Esophagus squamous epithelium (tissue), 4 donors: Measurements from ENCODE around the gene FOXD3.

Experiments used
- CTCF ChIP-seq, 6 experiments: fragments of 450-650 bp in 4 of 6; fragments of 200-600 bp in 2 of 6; sonication (generic) in 2 of 6; IDR thresholded peaks; one replicate each; pipeline ENCODE4 v1.5.1; 2016 to 2019; ENCODE audit warnings: antibody characterized with exemption in 6 of 6, mild to moderate bottlenecking in 4 of 6, moderate library complexity in 4 of 6
- POLR2A ChIP-seq, 4 donors: fragments of 450-650 bp; IDR thresholded peaks; one replicate each; pipeline ENCODE4 v1.6.1; 2017; ENCODE audit warnings: antibody characterized with exemption in 4 of 4, mild to moderate bottlenecking in 4 of 4, moderate library complexity in 3 of 4

GRCh38 chr1:63318201-63318979 lies 4.0 kb upstream of the FOXD3 start:
- TF ChIP-seq POLR2A (IDR thresholded peaks at IDR 0.05): no peak
- TF ChIP-seq CTCF (IDR thresholded peaks at IDR 0.05): no peak
